H1 (cell line): ENCODE data around the gene GCHFR. TPM values are rescaled to one million over a fixed set of nuclear protein-coding genes. Genes with fewer than 3 reads are reported as not detected.

Experiments used
- CTCF ChIA-PET: fragments of 300-600 bp; sonication (Branson Sonifier 250); formaldehyde crosslinking; loops from one replicate; lab custom pipeline; 2021; ENCODE audit not compliant: partially characterized antibody; lab: Charles Lee
- POLR2A ChIA-PET: fragments of 300-600 bp; sonication (Branson Sonifier 250); formaldehyde crosslinking; loops from one replicate; lab custom pipeline; 2021; ENCODE audit warnings: inconsistent platforms; ENCODE audit not compliant: partially characterized antibody; lab: Charles Lee
- DNase-seq, 2 experiments: peaks; one replicate each; pipeline versions ENCODE4 v3.0.0 to v3.0.0-alpha.2; 2010 to 2022; ENCODE audit warnings: low spot score in 2 of 2, low read depth in 1 of 2, mixed read lengths in 1 of 2
- FAIRE-seq: peaks from 2 replicates; lab custom pipeline; 2011; peaks lifted over from hg19 to GRCh38; lab: Jason Lieb, UNC
- H2AFZ ChIP-seq: 2 replicates; pipeline ENCODE4 v1.8.1; 2012; ENCODE audit warnings: low read length, inconsistent platforms
- H2AK5ac ChIP-seq: 2 replicates; pipeline ENCODE4 v1.6.1; 2013; ENCODE audit warnings: low read depth, low read length
- H2BK120ac ChIP-seq: replicated peaks from 2 replicates; pipeline ENCODE3; 2013; ENCODE audit warnings: low read depth, low read length, inconsistent platforms
- H2BK12ac ChIP-seq: 2 replicates; pipeline ENCODE4 v1.6.1; 2013; ENCODE audit warnings: low read depth, low read length
- H2BK15ac ChIP-seq: 2 replicates; pipeline ENCODE4 v1.6.1; 2013; ENCODE audit warnings: low read length
- H2BK20ac ChIP-seq: 2 replicates; pipeline ENCODE4 v1.6.1; 2013; ENCODE audit warnings: low read length
- H2BK5ac ChIP-seq: 2 replicates; pipeline ENCODE4 v1.6.1; 2013; ENCODE audit warnings: low read depth, low read length
- H3K14ac ChIP-seq: 2 replicates; pipeline ENCODE4 v1.6.1; 2013; ENCODE audit warnings: inconsistent platforms; ENCODE audit not compliant: insufficient read length
- H3K18ac ChIP-seq: 2 replicates; pipeline ENCODE4 v1.6.1; 2013; ENCODE audit warnings: low read length; ENCODE audit errors: extremely low read depth
- H3K23ac ChIP-seq: 2 replicates; pipeline ENCODE4 v1.6.1; 2013; ENCODE audit warnings: inconsistent platforms; ENCODE audit not compliant: insufficient read length
- H3K23me2 ChIP-seq: 2 replicates; pipeline ENCODE4 v1.6.1; 2013; ENCODE audit warnings: low read depth, low read length
- H3K27ac ChIP-seq: 2 replicates; pipeline ENCODE4 v1.6.1; 2011; ENCODE audit warnings: low read depth, low read length, inconsistent platforms
- H3K27me3 ChIP-seq, 4 experiments: replicated peaks in 1 of 4; 1 replicate in 1 of 4; 2 replicates in 3 of 4; pipeline versions ENCODE4 v1.6.1 to v1.8.1; 2011 to 2013; ENCODE audit warnings: low read length in 3 of 4, mild to moderate bottlenecking in 3 of 4, inconsistent platforms in 2 of 4, mixed read lengths in 2 of 4, moderate library complexity in 1 of 4; ENCODE audit not compliant: control insufficient read depth in 3 of 4, insufficient read depth in 3 of 4; ENCODE audit errors: extremely low read depth in 1 of 4
- H3K36me3 ChIP-seq, 4 experiments: 2 replicates each; pipeline versions ENCODE4 v1.6.1 to v1.8.1; 2011 to 2013; ENCODE audit warnings: mild to moderate bottlenecking in 4 of 4, low read length in 3 of 4, moderate library complexity in 2 of 4, control low read depth in 1 of 4, inconsistent platforms in 1 of 4; ENCODE audit not compliant: insufficient read depth in 4 of 4, control insufficient read depth in 2 of 4
- H3K4ac ChIP-seq: replicated peaks from 2 replicates; pipeline ENCODE3; 2013; ENCODE audit warnings: low read length, low read depth, mixed read lengths, inconsistent platforms; ENCODE audit not compliant: insufficient read length
- H3K4me1 ChIP-seq, 4 experiments: replicated peaks in 1 of 4; 1 replicate in 1 of 4; 2 replicates in 3 of 4; pipeline versions ENCODE4 v1.6.1 to v1.8.1; 2011 to 2013; ENCODE audit warnings: low read length in 3 of 4, inconsistent platforms in 2 of 4, mixed read lengths in 1 of 4; ENCODE audit not compliant: insufficient read depth in 4 of 4, control insufficient read depth in 3 of 4
- H3K4me2 ChIP-seq, 2 experiments: 2 replicates each; pipeline versions ENCODE4 v1.6.1 to v1.8.1; 2011 to 2013; ENCODE audit warnings: low read depth in 2 of 2, low read length in 2 of 2, control low read depth in 1 of 2, inconsistent platforms in 1 of 2, mild to moderate bottlenecking in 1 of 2; ENCODE audit not compliant: insufficient read depth in 1 of 2
- H3K4me3 ChIP-seq, 4 experiments: fragments of 200-600, 300-600 bp in 1 of 4; sonication (generic), shearing (Covaris generic), sonication (Bioruptor Twin) in 1 of 4; 2 replicates each; pipeline versions ENCODE4 v1.5.1 to v1.8.1; 2011 to 2016; ENCODE audit warnings: low read length in 4 of 4, low read depth in 3 of 4, control low read depth in 2 of 4, inconsistent platforms in 2 of 4, mild to moderate bottlenecking in 2 of 4, mixed read lengths in 1 of 4, moderate library complexity in 1 of 4; ENCODE audit not compliant: insufficient read depth in 2 of 4; ENCODE audit errors: extremely low read depth in 1 of 4
- H3K56ac ChIP-seq: replicated peaks from 2 replicates; pipeline ENCODE3; 2013; ENCODE audit warnings: low read depth, mild to moderate bottlenecking, mixed read lengths, low read length, inconsistent platforms; ENCODE audit not compliant: insufficient read length
- H3K79me1 ChIP-seq: 2 replicates; pipeline ENCODE4 v1.6.1; 2013; ENCODE audit warnings: low read depth, low read length, control low read depth
- H3K79me2 ChIP-seq, 2 experiments: 2 replicates each; pipeline versions ENCODE4 v1.6.1 to v1.8.1; 2012 to 2013; ENCODE audit warnings: low read length in 2 of 2, mild to moderate bottlenecking in 2 of 2, inconsistent platforms in 1 of 2; ENCODE audit not compliant: insufficient read depth in 2 of 2, control insufficient read depth in 1 of 2
- H3K9ac ChIP-seq, 4 experiments: replicated peaks in 1 of 4; 1 replicate in 1 of 4; 2 replicates in 3 of 4; pipeline versions ENCODE4 v1.6.1 to v1.8.1; 2011 to 2013; ENCODE audit warnings: low read depth in 3 of 4, low read length in 3 of 4, control low read depth in 2 of 4, mild to moderate bottlenecking in 2 of 4, moderate library complexity in 2 of 4, inconsistent platforms in 1 of 4; ENCODE audit errors: extremely low read depth in 1 of 4
- H3K9me3 ChIP-seq, 2 experiments: 2 replicates each; pipeline versions ENCODE4 v1.6.1 to v1.8.1; 2012 to 2013; ENCODE audit warnings: mild to moderate bottlenecking in 2 of 2, moderate library complexity in 2 of 2, control low read depth in 1 of 2, inconsistent platforms in 1 of 2, low read depth in 1 of 2, low read length in 1 of 2, mixed read lengths in 1 of 2; ENCODE audit not compliant: insufficient read depth in 2 of 2
- H4K20me1 ChIP-seq, 2 experiments: replicated peaks in 1 of 2; 2 replicates each; pipeline versions ENCODE3 to v1.8.1; 2011 to 2013; ENCODE audit warnings: inconsistent platforms in 2 of 2, low read length in 2 of 2, mild to moderate bottlenecking in 1 of 2; ENCODE audit not compliant: insufficient read depth in 2 of 2, control insufficient read depth in 1 of 2
- H4K5ac ChIP-seq: 2 replicates; pipeline ENCODE4 v1.6.1; 2013; ENCODE audit warnings: low read length, low read depth, mixed read lengths, inconsistent platforms; ENCODE audit not compliant: insufficient read length
- H4K8ac ChIP-seq: 2 replicates; pipeline ENCODE4 v1.8.0; 2013; ENCODE audit warnings: mild to moderate bottlenecking, moderate library complexity, low read length, inconsistent platforms; ENCODE audit not compliant: insufficient read depth; ENCODE audit errors: extremely low read depth
- H4K91ac ChIP-seq: replicated peaks from 2 replicates; pipeline ENCODE3; 2013; ENCODE audit warnings: low read length, mixed read lengths, inconsistent platforms; ENCODE audit not compliant: insufficient read length
- CHD2 ChIP-seq: IDR thresholded peaks from 2 replicates; pipeline ENCODE4 v1.6.1; 2012; ENCODE audit warnings: low read length, improper control_type of control experiment
- EP300 ChIP-seq, 2 experiments: IDR thresholded peaks; 1 replicate in 1 of 2; 2 replicates in 1 of 2; pipeline ENCODE4 v1.6.1; 2011 to 2012; ENCODE audit warnings: low read depth in 2 of 2, low read length in 2 of 2, mild to moderate bottlenecking in 2 of 2, borderline replicate concordance in 1 of 2, inconsistent platforms in 1 of 2, moderate library complexity in 1 of 2
- POLR2A ChIP-seq, 2 experiments: IDR thresholded peaks; 1 replicate in 1 of 2; 2 replicates in 1 of 2; pipeline ENCODE4 v1.6.1; 2011; ENCODE audit warnings: low read depth in 2 of 2, low read length in 2 of 2, mild to moderate bottlenecking in 2 of 2; ENCODE audit errors: control extremely low read depth in 1 of 2
- WGBS, 2 experiments: shearing (Covaris generic) in 1 of 2; methylation state at CpG; one replicate each; pipeline versions ENCODE4 v1.1.6 to v1.1.7; 2013 to 2015; ENCODE audit warnings: low lambda C conversion rate in 2 of 2, mixed read lengths in 2 of 2, inconsistent platforms in 1 of 2, low coverage in 1 of 2, missing lambda C conversion rate in 1 of 2; ENCODE audit not compliant: insufficient replicate concordance in 2 of 2, insufficient coverage in 1 of 2, insufficient read length in 1 of 2; ENCODE audit errors: extremely low coverage in 1 of 2, missing lambda C conversion rate in 1 of 2; 5-methylcytosine and 5-hydroxymethylcytosine counted together
- polyA plus RNA-seq, 7 experiments: library from polyadenylated mRNA; depleted of rRNA in 3 of 7; stranded (reverse) in 5 of 7; unstranded in 2 of 7; fragments of >200 nt in 5 of 7; fragments of 200-250 nt in 2 of 7; gene quantifications; 1 replicate in 5 of 7; 2 replicates in 1 of 7; 4 replicates in 1 of 7; pipeline versions ENCODE4 v1.2.1 to v1.2.3, GENCODE V29; 2011 to 2013; ENCODE audit warnings: missing spikeins in 2 of 7, mixed read lengths in 2 of 7
- total RNA-seq: library from RNA; stranded (reverse); fragmentation: NEBNext Ultra II Directional; extraction: Animal tissue kit (Norgen Biotek cat#: 25700); gene quantifications from 2 replicates; pipeline ENCODE4 v1.2.1, GENCODE V29; 2021

The GCHFR gene
- total and polyA plus RNA-seq, 2 of the 8 experiments (the other 6 are each of a cell fraction or from before 2014, with no cell fraction given), result 25.9 to 81.5 TPM

GRCh38 chr15:40787991-40788390 lies 24.1 kb downstream of the GCHFR start:
- POLR2A ChIA-PET, result interaction anchor here (0.7 to 2.7 kb wide), 12 partner anchors 8 to 165 kb away, joined by 3 to 9 read pairs (median 4); partner anchors contain the start of genes C15orf62, CHAC1, RAD51 and SPINT1
- DNase-seq, result no peak
- no peak for TF ChIP-seq CHD2
- no peak for TF ChIP-seq POLR2A (IDR thresholded peaks at IDR 0.05; ENCODE audit: control extremely low read depth in 1 of 2, low read depth in 2 of 2, low read length in 2 of 2)
- no peak for TF ChIP-seq EP300 (IDR thresholded peaks at IDR 0.05; ENCODE audit: borderline replicate concordance in 1 of 2, low read depth in 2 of 2, low read length in 2 of 2)

More at GRCh38 chr15:40787991-40788390, 24.1 kb downstream of the GCHFR start:
- Histone ChIP-seq H3K23me2 (no peaks in the 10 kb centered on the region; the same call in 1 of the 2 replicates), H3K9ac (no peak overlapping the region), H2BK15ac (peak overlapping the region; percentile 63; the same call in 1 of the 2 replicates), H3K23ac (no peak overlapping the region), H3K4me1 (peaks cover 19 to 35% (median 20%) of the 10 kb centered on the region in 4 experiments), H4K8ac (peak overlapping the region; percentile 87; the same call in 1 of the 2 replicates), H3K27me3 (no peaks in the 10 kb centered on the region), H4K5ac (no peak overlapping the region), H3K14ac (no peak overlapping the region), H2BK12ac (0 out of 2 replicates have a peak overlapping the region, but pooled peaks have one; percentile 44), H2AFZ (no peak overlapping the region), H2BK20ac (0 out of 2 replicates have a peak overlapping the region, but pooled peaks have one; percentile 43), H3K27ac (no peak overlapping the region), H3K18ac (0 out of 2 replicates have a peak overlapping the region, but pooled peaks have one; percentile 60), H4K20me1 (peaks cover 2 to 7% of the 10 kb centered on the region in 2 experiments), H3K56ac (no peak overlapping the region), H3K4ac (peak overlapping the region; percentile 48), H3K79me1 (peaks cover 4% of the 10 kb centered on the region), H3K36me3 (no peaks in the 10 kb centered on the region; a peak in 1 of 8 replicates), H3K79me2 (peaks cover 0 to 14% of the 10 kb centered on the region in 2 experiments; a peak in 3 of 4 replicates), H3K4me3 (peak overlapping the region in 3 of 4 experiments; percentile 12 to 47 (median 20); a peak in 4 of 8 replicates), H3K4me2 (peak overlapping the region; percentile 61 to 77), H2AK5ac (peak overlapping the region; percentile 94), H2BK5ac (peak overlapping the region; percentile 93; the same call in 1 of the 2 replicates), H4K91ac (peak overlapping the region; percentile 61), H3K9me3 (no peaks in the 10 kb centered on the region), H2BK120ac (peak overlapping the region; percentile 33)
- no peak for FAIRE-seq
- WGBS, 2 experiments, result 73% methylated on average over 6 of the region's 6 CpGs; no CpG with 5 or more reads in 1 of the 2 experiments
- CTCF ChIA-PET, result interaction anchor here (0.6 to 12.9 kb wide), 12 partner anchors 12 to 265 kb away, joined by 3 to 184 read pairs (median 4); partner anchors contain the start of genes C15orf62 and GCHFR
